Activated T-cell treated with anti-CD3 and anti-CD28 coated beads, Interleukin-2, amount 50 U/mL, for 72 hours (primary cell): ENCODE data around the gene TYW3. TPM values are rescaled to one million over a fixed set of nuclear protein-coding genes. Genes with fewer than 3 reads are reported as not detected.
"Not testable (repeated sequence)": the region's sequence is repeated elsewhere in the genome, so short reads cannot be mapped to it uniquely, and the experiment has no call there.

Experiments
- ATAC-seq, 2 donors: fragments of 150-1000 bp; cut with Tn5 transposase; replicated peaks in 1 of 2; 2 replicates each; pipeline ENCODE4 v1.10.0; 2021; ENCODE audit warnings: moderate library complexity in 2 of 2, mild to moderate bottlenecking in 1 of 2
- DNase-seq, 2 donors: peaks; one replicate each; pipeline ENCODE4 v3.0.0; 2021 to 2022; ENCODE audit warnings: mixed read lengths in 1 of 2
- H3K27ac Mint-ChIP-seq: one replicate; pipeline ENCODE4 v1.8.0; 2022; ENCODE audit warnings: mild to moderate bottlenecking, moderate library complexity, mixed read lengths
- H3K27me3 Mint-ChIP-seq: one replicate; pipeline ENCODE4 v1.8.0; 2022; ENCODE audit warnings: low read depth, mixed read lengths
- H3K36me3 Mint-ChIP-seq, 2 donors: one replicate each; pipeline ENCODE4 v1.8.0; 2022; ENCODE audit warnings: mixed read lengths in 2 of 2, mild to moderate bottlenecking in 1 of 2; ENCODE audit not compliant: insufficient read depth in 2 of 2
- H3K4me1 Mint-ChIP-seq: one replicate; pipeline ENCODE4 v1.8.0; 2022; ENCODE audit warnings: low read depth, mixed read lengths
- H3K4me3 Mint-ChIP-seq, 2 donors: one replicate each; pipeline ENCODE4 v1.8.0; 2022; ENCODE audit warnings: mild to moderate bottlenecking in 2 of 2, mixed read lengths in 2 of 2, moderate library complexity in 2 of 2
- H3K9me3 Mint-ChIP-seq, 2 donors: one replicate each; pipeline ENCODE4 v1.8.0; 2022; ENCODE audit warnings: mixed read lengths in 2 of 2
- total RNA-seq, 2 donors: library from RNA; stranded (reverse); gene quantifications; one replicate each; pipeline ENCODE4 v1.2.3, GENCODE V29; 2022

Gene TYW3
- total RNA-seq, 2 donors from 2014 or later = 19.4 to 22.9 TPM

DNA sequence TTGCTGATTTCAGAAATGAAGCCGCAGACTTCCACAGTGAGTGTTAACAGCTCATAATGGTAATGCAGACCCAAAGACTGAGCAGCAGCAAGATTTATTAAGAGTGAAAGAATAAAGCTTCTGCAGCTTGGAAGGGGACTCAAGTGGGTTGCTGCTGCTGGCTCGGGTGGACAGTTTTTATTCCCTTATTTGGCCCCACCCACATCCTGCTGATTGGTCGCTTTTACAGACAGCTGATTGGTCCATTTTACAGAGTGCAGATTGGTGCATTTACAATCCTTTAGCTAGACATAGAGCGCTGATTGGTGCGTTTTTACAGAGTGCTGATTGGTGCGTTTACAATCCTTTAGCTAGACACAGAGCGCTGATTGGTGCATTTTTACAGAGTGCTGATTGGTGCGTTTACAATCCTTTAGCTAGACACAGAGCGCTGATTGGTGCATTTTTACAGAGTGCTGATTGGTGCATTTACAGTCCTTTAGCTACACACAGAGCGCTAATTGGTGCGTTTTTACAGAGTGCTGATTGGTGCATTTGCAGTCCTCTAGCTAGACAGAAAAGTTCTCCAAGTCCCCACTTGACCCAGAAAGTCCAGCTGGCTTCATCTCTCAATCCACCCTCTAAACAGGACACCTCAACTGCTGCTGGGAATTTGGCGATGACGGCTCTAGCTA lies 7.5 kb downstream of the TYW3 start:
- not testable (repeated sequence) for H3K9me3 Mint-ChIP-seq, H3K4me3 Mint-ChIP-seq, DNase-seq

DNA sequence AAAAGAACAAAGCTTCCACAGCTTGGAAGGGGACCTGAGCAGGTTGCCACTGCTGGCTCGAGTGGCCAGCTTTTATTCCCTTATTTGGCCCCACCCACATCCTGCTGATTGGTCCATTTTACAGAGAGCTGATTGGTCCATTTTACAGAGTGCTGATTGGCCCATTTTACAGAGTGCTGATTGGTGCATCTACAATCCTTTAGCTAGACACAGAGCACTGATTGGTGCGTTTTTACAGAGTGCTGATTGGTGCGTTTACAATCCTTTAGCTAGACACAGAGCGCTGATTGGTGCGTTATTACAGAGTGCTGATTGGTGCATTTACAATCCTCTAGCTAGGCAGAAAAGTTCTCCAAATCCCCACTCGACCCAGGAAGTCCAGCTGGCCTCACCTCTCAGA lies 12.3 kb downstream of the TYW3 start:
- H3K4me1 Mint-ChIP-seq, H3K27ac Mint-ChIP-seq, H3K27me3 Mint-ChIP-seq, H3K9me3 Mint-ChIP-seq, DNase-seq, H3K4me3 Mint-ChIP-seq, ATAC-seq: not testable (repeated sequence)
- H3K36me3 Mint-ChIP-seq = peaks cover 33 to 46% of the 10 kb centered on the region in 2 donors

More for the DNA sequence above, 7.5 kb downstream of the TYW3 start:
- H3K27ac Mint-ChIP-seq, ATAC-seq, H3K27me3 Mint-ChIP-seq, H3K4me1 Mint-ChIP-seq: not testable (repeated sequence)
- peaks cover 36 to 50% of the 10 kb centered on the region in 2 donors for H3K36me3 Mint-ChIP-seq

DNA sequence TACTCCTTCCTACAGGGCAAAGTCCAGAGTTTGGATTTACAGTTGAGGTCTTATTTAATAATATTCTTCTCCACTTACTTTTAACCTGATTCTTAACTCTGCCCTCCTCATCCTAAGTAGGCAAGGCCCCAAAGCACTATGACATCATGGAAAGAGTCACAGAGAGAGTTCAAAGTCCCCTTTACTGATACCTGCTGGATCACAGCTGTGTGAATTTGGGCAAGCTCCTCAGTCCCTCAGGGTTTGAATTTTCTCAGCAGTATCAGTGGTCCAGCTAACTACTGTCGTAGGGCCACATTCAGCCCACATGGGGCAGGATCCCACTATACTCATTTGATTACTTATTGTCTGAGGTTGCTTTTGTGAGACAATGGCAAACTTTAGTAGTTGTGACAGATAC lies 16.0 kb downstream of the TYW3 start:
- Mint-ChIP-seq H3K4me3 (no peak overlapping the region), H3K27me3 (no peaks in the 10 kb centered on the region), H3K9me3 (peaks cover 1 to 3% of the 10 kb centered on the region in 2 donors), H3K27ac (peak overlapping the region; percentile 11), H3K36me3 (peaks cover 27 to 42% of the 10 kb centered on the region in 2 donors), H3K4me1 (peaks cover 7% of the 10 kb centered on the region)
- ATAC-seq (peak in 1 of 2 donors; percentile 33), DNase-seq (no peak)

DNA sequence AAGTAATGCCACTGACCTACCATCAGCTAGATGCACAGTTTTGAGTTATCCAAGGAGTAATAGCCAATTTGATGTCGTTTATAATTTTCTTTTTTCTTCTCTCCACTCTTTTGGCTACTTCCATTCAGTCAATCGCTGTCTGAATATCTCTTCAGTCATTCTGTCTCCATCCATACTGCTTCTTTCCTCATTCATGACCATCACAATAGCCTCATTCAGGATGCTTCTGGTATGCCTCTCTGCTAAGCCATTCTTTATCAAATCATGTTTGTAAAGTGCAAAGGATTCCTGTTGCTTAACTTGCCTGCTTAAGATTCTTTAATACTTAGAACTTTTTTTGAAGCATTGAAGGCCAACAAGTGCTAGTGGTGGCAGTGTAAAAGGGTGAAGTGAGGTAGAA lies 20.2 kb downstream of the TYW3 start:
- Mint-ChIP-seq H3K4me3 (no peak overlapping the region), H3K27me3 (no peaks in the 10 kb centered on the region), H3K27ac (no peak overlapping the region), H3K9me3 (peaks cover 3 to 8% of the 10 kb centered on the region in 2 donors), H3K4me1 (peaks cover 23% of the 10 kb centered on the region), H3K36me3 (peaks cover 29 to 59% of the 10 kb centered on the region in 2 donors)
- DNase-seq = no peak
- ATAC-seq = no peak

DNA sequence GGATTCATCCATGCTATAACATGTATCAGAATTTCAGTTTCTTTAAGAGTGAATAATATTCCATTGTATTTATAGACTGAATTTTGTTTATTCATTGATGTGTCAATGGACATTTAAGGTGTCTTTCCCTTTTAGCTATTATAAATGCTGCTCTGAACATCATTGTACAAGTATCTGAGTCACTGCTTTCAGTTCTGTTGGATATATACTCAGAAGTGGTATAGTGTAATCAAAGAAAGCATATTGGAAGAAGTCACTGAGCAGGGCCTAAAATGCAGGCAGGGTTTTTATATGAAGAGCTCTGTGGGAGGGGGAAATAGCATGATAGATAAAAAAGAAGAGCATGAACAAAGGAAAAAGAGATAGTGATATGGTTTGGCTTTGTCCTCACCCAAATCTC lies 22.5 kb downstream of the TYW3 start:
- peak in 1 of 2 donors; percentile 58 for ATAC-seq
- H3K9me3 Mint-ChIP-seq = peaks cover 3 to 9% of the 10 kb centered on the region in 2 donors
- peak overlapping the region; percentile 30 for H3K27ac Mint-ChIP-seq
- no peaks in the 10 kb centered on the region for H3K27me3 Mint-ChIP-seq
- H3K4me1 Mint-ChIP-seq = peaks cover 23% of the 10 kb centered on the region
- no peak overlapping the region for H3K4me3 Mint-ChIP-seq
- H3K36me3 Mint-ChIP-seq = peaks cover 30 to 63% of the 10 kb centered on the region in 2 donors
- DNase-seq = no peak

DNA sequence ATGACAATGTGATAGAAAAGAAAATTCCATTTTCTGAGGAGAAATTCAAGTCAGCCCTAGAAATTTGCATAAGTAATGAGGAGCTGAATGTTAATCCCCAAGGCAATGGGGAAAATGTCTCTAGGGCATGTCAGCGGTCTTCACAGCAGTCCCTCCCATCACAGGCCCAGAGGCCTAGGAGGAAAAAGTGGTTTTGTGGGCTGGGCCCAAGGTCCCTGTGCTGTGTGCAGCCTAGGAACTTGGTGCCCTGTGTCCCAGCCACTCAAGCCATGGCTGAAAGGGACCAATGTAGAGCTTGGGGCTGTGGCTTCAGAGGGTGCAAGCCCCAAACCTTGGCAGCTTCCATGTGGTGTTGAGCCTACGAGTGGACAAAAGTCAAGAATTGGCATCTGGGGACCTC lies 23.7 kb downstream of the TYW3 start:
- not testable (repeated sequence) for H3K4me3 Mint-ChIP-seq, H3K27ac Mint-ChIP-seq, ATAC-seq, DNase-seq, H3K9me3 Mint-ChIP-seq, H3K27me3 Mint-ChIP-seq
- peaks cover 31 to 68% of the 10 kb centered on the region in 2 donors for H3K36me3 Mint-ChIP-seq
- H3K4me1 Mint-ChIP-seq = peaks cover 27% of the 10 kb centered on the region

DNA sequence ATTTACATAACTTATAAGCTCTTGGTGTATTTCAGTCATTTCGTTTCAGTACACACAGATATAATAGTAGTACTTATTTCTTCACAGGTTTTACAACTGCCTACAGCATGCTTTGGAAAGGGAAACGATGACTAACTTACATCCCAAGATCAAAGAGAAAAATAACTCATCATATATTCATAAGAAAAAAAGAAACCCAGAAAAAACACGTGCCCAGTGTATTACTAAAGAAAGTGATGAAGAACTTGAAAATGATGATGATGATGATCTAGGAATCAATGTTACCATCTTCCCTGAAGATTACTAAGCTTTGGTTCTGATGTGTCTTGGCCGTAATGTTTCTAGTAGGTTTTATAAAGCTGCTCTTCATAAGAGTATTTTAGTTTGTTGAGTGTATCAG lies 30.9 kb downstream of the TYW3 start:
- Mint-ChIP-seq H3K4me3 (peak overlapping the region in 1 of 2 donors; percentile 3), H3K36me3 (peaks cover 12 to 26% of the 10 kb centered on the region in 2 donors), H3K9me3 (no peaks in the 10 kb centered on the region), H3K27me3 (no peaks in the 10 kb centered on the region), H3K27ac (peak overlapping the region; percentile 64), H3K4me1 (peaks cover 27% of the 10 kb centered on the region)
- no peak for DNase-seq
- peak; percentile 91 to 92 for ATAC-seq

DNA sequence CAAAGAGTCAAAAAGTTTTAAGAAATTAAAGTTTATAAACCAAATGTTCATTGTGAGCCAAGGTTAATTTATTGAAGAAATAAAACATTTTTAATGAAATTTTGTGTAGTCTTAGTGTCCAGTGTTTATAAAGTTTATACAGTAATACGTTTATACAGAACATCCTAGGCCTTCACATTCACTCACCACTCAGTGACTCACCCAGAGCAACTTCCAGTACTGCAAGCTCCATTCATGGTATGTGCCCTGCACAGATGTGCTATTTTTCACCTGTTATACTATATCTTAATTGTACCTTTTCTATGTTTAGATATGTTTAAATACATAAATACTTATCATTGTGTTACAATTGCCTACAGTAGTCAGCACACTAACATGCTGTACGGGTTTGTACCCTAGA lies 33.6 kb downstream of the TYW3 start:
- DNase-seq = no peak
- peaks cover 23% of the 10 kb centered on the region for H3K4me1 Mint-ChIP-seq
- H3K4me3 Mint-ChIP-seq = no peak overlapping the region

DNA sequence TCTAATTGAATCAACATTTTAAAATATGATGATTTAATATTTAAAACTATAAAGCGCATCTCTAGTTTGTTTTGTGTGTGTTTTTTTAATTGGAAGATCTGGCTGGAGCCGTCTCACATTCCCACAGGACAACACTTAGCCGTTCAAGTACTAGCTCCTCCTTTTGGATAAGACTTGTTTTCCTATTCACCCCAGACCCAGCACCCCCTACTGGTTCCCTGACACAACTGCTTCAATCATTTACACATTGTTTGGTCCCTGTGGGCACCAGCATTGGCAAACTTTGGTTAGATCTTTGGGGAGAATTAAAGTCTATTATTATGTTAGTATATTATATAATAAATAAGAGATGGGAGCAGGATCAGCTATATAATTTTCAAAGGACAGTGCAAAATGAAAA lies 34.5 kb downstream of the TYW3 start:
- ATAC-seq = no peak
- H3K36me3 Mint-ChIP-seq = peaks cover 6 to 7% of the 10 kb centered on the region in 2 donors
- no peaks in the 10 kb centered on the region for H3K9me3 Mint-ChIP-seq
- H3K27me3 Mint-ChIP-seq = no peaks in the 10 kb centered on the region
- H3K4me3 Mint-ChIP-seq = no peak overlapping the region
- DNase-seq = no peak
- peaks cover 15% of the 10 kb centered on the region for H3K4me1 Mint-ChIP-seq
- no peak overlapping the region for H3K27ac Mint-ChIP-seq

More for the DNA sequence above, 33.6 kb downstream of the TYW3 start:
- Mint-ChIP-seq H3K36me3 (peaks cover 8 to 13% of the 10 kb centered on the region in 2 donors), H3K9me3 (no peaks in the 10 kb centered on the region), H3K27me3 (no peaks in the 10 kb centered on the region), H3K27ac (no peak overlapping the region)
- ATAC-seq = no peak

DNA sequence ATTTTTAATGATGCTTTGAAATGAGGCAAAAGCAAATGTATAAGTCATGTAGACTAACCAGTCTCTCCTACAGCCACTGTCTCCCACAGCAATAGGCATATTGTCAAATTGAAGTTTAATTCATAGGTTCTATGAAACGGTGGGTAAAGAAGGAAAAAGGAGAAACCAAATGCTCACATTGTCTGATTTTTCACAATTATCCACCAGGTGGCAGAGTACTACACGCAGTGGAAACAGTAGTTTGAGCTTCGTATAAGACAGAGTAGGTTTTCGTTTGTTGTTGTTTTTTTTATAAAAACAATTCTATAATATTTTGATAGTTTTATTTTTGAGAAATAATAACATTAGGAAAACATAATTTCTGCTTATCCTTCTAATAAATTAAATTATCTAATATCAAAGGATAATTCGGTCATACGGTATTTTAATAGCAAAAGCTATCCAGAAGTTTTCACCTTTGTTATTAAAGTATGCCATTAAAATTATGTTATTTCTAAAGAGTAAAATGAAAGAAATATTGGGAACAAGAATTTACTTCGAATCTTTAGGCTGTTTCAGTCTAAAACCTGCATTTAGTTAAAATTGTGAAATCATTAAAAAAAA lies 39.1 kb downstream of the TYW3 start:
- peak; percentile 5 to 15 for DNase-seq
- H3K27me3 Mint-ChIP-seq = peaks cover 11% of the 10 kb centered on the region
- ATAC-seq = peak; percentile 52 to 60
- H3K36me3 Mint-ChIP-seq = no peaks in the 10 kb centered on the region
- H3K4me1 Mint-ChIP-seq = no peaks in the 10 kb centered on the region
- H3K9me3 Mint-ChIP-seq = no peaks in the 10 kb centered on the region
- no peak overlapping the region for H3K27ac Mint-ChIP-seq
- H3K4me3 Mint-ChIP-seq = no peak overlapping the region

DNA sequence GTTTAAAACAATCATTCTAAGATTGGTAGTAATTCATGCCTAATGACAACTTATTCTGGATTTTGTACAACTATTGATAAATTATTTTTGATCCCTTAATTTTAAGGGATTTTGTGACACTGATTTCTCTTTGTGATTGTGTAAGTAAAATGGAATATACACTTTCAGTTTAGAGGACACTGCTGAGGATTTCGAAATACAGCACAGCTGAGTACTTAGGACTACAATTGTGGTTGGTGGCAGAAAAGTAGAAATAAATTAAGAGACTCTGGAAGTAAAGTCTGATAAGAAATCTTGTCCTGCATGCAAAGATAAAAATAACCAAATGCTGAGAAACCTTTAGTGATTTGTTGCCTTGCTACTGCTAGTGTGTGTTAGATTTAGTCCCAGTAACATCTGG lies 40.0 kb downstream of the TYW3 start:
- H3K9me3 Mint-ChIP-seq = no peaks in the 10 kb centered on the region
- ATAC-seq = no peak
- no peaks in the 10 kb centered on the region for H3K4me1 Mint-ChIP-seq
- H3K27me3 Mint-ChIP-seq = peaks cover 11% of the 10 kb centered on the region
- H3K36me3 Mint-ChIP-seq = no peaks in the 10 kb centered on the region
- DNase-seq = no peak
- H3K27ac Mint-ChIP-seq = no peak overlapping the region
- H3K4me3 Mint-ChIP-seq = no peak overlapping the region

DNA sequence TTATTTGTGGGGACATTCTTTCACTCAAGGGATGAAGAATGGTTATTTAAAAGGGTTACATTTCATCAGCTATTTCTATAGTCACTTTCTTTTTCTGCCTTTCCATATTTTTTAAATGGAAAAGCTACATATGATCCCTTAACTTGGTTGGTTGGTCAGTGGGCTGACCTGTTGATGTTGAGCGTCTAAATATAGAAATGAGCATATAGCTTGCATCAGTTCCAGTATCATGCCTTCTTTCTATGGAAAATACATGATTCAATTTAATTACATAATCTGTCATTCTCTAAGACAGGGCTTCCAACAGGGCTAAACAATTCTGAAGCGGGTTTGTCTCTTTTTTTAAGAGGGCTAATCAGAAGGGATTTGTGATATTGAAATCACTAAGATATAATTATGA lies 40.6 kb downstream of the TYW3 start:
- Mint-ChIP-seq H3K27ac (no peak overlapping the region), H3K36me3 (no peaks in the 10 kb centered on the region), H3K27me3 (peaks cover 11% of the 10 kb centered on the region), H3K4me1 (no peaks in the 10 kb centered on the region), H3K9me3 (no peaks in the 10 kb centered on the region), H3K4me3 (no peak overlapping the region)
- ATAC-seq = no peak
- DNase-seq = no peak

DNA sequence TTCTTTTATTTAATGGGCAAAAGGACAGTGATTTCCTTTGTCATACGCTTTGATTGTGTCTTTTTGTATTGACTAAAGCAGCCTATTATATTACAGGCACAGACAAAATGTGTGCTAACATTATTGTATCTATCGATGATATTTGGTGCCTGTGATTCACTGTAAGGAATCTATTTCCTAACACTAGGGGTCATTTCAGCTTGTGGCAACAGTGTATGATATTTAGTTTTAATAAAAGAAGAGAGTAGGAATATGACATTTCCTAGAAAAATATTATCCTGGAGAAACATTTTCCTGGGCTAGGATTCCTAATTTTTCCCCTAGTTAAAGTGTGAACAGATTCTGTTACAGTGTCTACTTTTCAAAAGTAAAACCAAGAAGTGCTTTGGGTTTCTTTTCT lies 42.8 kb downstream of the TYW3 start:
- no peak for ATAC-seq
- no peak for DNase-seq
- Mint-ChIP-seq H3K27ac (no peak overlapping the region), H3K4me3 (no peak overlapping the region), H3K4me1 (no peaks in the 10 kb centered on the region), H3K36me3 (no peaks in the 10 kb centered on the region), H3K9me3 (no peaks in the 10 kb centered on the region), H3K27me3 (peaks cover 17% of the 10 kb centered on the region)

DNA sequence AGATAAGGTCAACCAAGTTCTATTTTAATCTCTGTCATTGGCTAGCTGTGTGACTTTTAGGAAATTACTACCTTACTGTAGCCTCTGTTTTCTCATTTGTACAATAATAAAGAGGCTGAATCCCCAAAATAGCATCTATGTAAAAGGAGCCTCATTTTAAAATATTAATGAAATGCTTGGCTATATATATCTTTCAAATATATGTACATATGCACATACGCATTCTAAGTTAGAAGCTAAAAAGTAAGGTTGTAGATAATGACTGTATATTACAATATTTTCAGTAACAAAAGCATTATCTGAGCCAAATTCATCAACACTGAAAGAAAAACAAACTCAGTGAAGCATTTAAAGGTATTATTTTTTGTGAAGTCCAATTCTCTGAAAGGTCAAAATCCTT lies 44.6 kb downstream of the TYW3 start:
- peaks cover 19% of the 10 kb centered on the region for H3K27me3 Mint-ChIP-seq
- H3K4me1 Mint-ChIP-seq = no peaks in the 10 kb centered on the region
- H3K27ac Mint-ChIP-seq = no peak overlapping the region
- DNase-seq (no peak), ATAC-seq (no peak)
- no peak overlapping the region for H3K4me3 Mint-ChIP-seq
- no peaks in the 10 kb centered on the region for H3K36me3 Mint-ChIP-seq
- H3K9me3 Mint-ChIP-seq = no peaks in the 10 kb centered on the region
